Measurements from ENCODE around the gene MRPL14. TPM values are rescaled to one million over a fixed set of nuclear protein-coding genes. Genes with fewer than 3 reads are reported as not detected.

Gene MRPL14
- total and polyA plus RNA-seq, 4 donors: 70.8 to 219 (median 101) TPM

DNA sequence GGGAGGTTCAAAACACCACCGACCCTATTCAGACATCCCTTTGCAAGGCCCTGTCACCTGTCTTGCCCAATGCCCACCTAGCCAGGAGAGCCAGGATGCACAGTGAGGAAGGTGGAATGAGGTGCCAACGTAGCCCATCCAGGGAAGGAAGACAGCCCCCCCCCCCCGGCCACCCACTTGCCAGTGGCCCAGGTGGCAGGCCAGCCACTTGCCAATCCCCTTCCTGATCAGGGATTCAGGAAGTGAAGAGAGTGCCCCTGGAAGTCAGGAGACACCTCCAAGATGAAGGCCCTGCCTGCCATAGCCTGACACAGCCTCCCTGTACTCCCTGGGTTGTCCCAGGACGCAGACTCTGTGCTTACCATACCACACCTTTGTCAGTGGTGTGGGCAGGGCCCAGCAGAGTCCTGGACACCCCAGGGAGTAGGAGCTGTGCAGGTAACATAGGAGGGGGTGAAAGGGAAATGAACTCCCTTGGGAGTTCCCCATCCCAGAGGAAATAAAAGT is 54.7 kb downstream of the MRPL14 start:
- WGBS, 2 donors: 89 to 91% methylated on average over 4 of the region's 4 CpGs
- Histone ChIP-seq H3K4me1 (ENCODE audit: control insufficient read depth in 5 of 5, insufficient read depth in 5 of 5, low read length in 5 of 5) (peaks cover 4 to 62% (median 13%) of the 10 kb centered on the region in 5 donors), H3K9ac (ENCODE audit: insufficient read depth in 1 of 2, low read length in 2 of 2) (peak overlapping the region; percentile 31 to 72), H3K36me3 (ENCODE audit: control insufficient read depth in 4 of 4, insufficient read depth in 4 of 4, low read length in 4 of 4) (no peaks in the 10 kb centered on the region), H3K27ac (ENCODE audit: low read depth in 1 of 2, low read length in 1 of 2) (peak overlapping the region in 1 of 2 donors; percentile 67), H3K4me3 (no peak overlapping the region), H3K27me3 (ENCODE audit: control insufficient read depth in 3 of 3, insufficient read depth in 3 of 3, low read length in 2 of 3) (no peaks in the 10 kb centered on the region), H3K9me3 (ENCODE audit: control insufficient read depth in 4 of 4, insufficient read depth in 3 of 4, low read length in 3 of 4) (no peaks in the 10 kb centered on the region)
- TF ChIP-seq, protein P1, sequence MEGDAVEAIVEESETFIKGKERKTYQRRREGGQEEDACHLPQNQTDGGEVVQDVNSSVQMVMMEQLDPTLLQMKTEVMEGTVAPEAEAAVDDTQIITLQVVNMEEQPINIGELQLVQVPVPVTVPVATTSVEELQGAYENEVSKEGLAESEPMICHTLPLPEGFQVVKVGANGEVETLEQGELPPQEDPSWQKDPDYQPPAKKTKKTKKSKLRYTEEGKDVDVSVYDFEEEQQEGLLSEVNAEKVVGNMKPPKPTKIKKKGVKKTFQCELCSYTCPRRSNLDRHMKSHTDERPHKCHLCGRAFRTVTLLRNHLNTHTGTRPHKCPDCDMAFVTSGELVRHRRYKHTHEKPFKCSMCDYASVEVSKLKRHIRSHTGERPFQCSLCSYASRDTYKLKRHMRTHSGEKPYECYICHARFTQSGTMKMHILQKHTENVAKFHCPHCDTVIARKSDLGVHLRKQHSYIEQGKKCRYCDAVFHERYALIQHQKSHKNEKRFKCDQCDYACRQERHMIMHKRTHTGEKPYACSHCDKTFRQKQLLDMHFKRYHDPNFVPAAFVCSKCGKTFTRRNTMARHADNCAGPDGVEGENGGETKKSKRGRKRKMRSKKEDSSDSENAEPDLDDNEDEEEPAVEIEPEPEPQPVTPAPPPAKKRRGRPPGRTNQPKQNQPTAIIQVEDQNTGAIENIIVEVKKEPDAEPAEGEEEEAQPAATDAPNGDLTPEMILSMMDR (IDR thresholded peaks at IDR 0.05; ENCODE audit: control extremely low read depth, extremely low read depth): no peak
- ATAC-seq (ENCODE audit: insufficient read depth, low FRiP score): no peak
- DNase-seq: no peak

DNA sequence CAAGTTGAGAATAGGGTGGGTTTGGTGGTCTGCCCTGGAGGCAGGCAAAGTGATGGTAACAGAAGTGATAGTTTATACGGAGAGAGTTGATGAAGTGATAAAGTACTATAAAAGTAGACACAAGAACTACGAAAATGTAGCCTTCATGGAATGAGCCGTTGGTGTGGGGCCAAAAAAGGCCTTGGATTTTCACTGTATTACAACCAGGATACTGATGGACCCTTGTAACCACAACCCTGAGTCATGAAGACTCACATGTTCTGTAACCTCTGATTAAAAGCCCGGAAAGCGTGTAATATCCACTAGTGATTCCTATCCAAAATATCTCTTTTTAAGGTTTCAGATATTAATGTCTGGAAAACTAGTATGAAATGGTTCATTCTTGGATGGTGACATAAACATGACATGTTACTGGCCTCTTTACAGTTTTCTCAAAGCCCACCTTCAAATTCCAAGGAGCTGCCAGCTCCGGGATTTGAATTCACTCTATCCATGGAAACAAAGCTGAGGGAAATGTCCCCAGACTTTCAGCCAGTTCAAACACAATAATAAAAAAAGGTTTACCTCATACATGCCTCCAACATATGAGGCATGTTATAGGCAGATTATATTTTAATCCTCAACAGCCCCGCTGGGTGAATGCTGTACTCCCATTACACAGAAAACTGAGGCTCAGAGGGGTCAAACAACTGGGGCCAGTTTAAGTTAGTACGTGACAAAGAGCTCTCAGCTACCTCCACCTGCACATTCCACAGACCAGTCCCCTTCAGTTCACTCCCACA is 55.4 kb downstream of the MRPL14 start:
- Histone ChIP-seq H3K27ac (ENCODE audit: low read depth in 1 of 2, low read length in 1 of 2) (no peak overlapping the region), H3K36me3 (ENCODE audit: control insufficient read depth in 4 of 4, insufficient read depth in 4 of 4, low read length in 4 of 4) (no peaks in the 10 kb centered on the region), H3K4me1 (ENCODE audit: control insufficient read depth in 5 of 5, insufficient read depth in 5 of 5, low read length in 5 of 5) (peaks cover 4 to 61% (median 13%) of the 10 kb centered on the region in 5 donors), H3K27me3 (ENCODE audit: control insufficient read depth in 3 of 3, insufficient read depth in 3 of 3, low read length in 2 of 3) (no peaks in the 10 kb centered on the region), H3K9me3 (ENCODE audit: control insufficient read depth in 4 of 4, insufficient read depth in 3 of 4, low read length in 3 of 4) (no peaks in the 10 kb centered on the region), H3K4me3 (no peak overlapping the region), H3K9ac (ENCODE audit: insufficient read depth in 1 of 2, low read length in 2 of 2) (peak overlapping the region in 1 of 2 donors; percentile 15)
- WGBS, 2 donors: 85 to 89% methylated on average over 8 of the region's 8 CpGs
- ATAC-seq (ENCODE audit: insufficient read depth, low FRiP score) (no peak), DNase-seq (peak; percentile 62 to 74 (median 68))
- TF ChIP-seq, protein P1 (IDR thresholded peaks at IDR 0.05; ENCODE audit: control extremely low read depth, extremely low read depth): no peak

DNA sequence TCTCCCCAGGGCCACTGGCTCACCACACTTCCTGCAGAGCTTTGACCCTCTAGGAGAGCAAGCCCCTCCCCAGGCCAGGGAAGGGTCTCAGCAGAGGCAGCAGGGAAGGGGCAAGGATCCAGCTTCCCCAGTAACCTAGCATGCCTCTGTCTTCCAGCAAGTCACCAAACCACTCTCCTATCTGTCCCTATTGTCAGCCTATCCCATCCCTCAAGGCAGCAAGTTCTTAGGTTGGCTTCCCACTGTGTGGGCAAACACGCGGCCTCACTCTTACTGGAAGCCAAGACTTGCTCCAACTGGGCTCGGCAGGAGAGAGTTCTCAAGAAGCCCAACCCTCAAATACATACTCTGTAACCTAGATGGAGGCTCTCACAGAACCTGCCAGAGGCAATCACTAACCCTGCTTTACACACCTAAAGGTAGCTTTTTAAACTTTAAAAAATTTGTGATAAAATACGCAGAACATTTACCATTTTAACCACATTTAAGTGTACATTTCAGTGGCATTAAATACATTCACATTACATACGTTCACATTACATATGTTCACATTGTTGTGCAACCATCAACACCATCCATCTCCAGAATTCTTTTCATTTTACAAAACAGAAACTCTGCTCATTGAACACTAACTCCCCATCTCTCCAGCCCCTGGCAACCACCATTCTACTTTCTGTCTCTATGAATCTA is 58.5 kb downstream of the MRPL14 start:
- H3K9me3 ChIP-seq (ENCODE audit: control insufficient read depth in 4 of 4, insufficient read depth in 3 of 4, low read length in 3 of 4): no peaks in the 10 kb centered on the region
- no peak overlapping the region for H3K27ac ChIP-seq (ENCODE audit: low read depth in 1 of 2, low read length in 1 of 2)
- TF ChIP-seq, protein P1 (IDR thresholded peaks at IDR 0.05; ENCODE audit: control extremely low read depth, extremely low read depth): no peak
- no peak overlapping the region for H3K4me3 ChIP-seq
- DNase-seq: no peak
- H3K36me3 ChIP-seq (ENCODE audit: control insufficient read depth in 4 of 4, insufficient read depth in 4 of 4, low read length in 4 of 4): no peaks in the 10 kb centered on the region
- no peak overlapping the region for H3K9ac ChIP-seq (ENCODE audit: insufficient read depth in 1 of 2, low read length in 2 of 2)
- H3K4me1 ChIP-seq (ENCODE audit: control insufficient read depth in 5 of 5, insufficient read depth in 5 of 5, low read length in 5 of 5): peaks cover 4 to 37% (median 8%) of the 10 kb centered on the region in 5 donors
- ATAC-seq (ENCODE audit: insufficient read depth, low FRiP score): no peak
- no peaks in the 10 kb centered on the region for H3K27me3 ChIP-seq (ENCODE audit: control insufficient read depth in 3 of 3, insufficient read depth in 3 of 3, low read length in 2 of 3)
- 77 to 88% methylated on average over 5 of the region's 5 CpGs for WGBS, 2 donors

All from lung (tissue), 12 donors.